GM12878 (cell line): ENCODE data around the gene CANX. TPM values are rescaled to one million over a fixed set of nuclear protein-coding genes. Genes with fewer than 3 reads are reported as not detected.

Experiments
- CBX3 ChIP-seq: fragments of 200-600 bp; sonication (generic); IDR thresholded peaks from 2 replicates; pipeline ENCODE4 v1.6.1; 2016; ENCODE audit warnings: low read depth, borderline replicate concordance
- CHD1 ChIP-seq: IDR thresholded peaks from 2 replicates; pipeline ENCODE4 v1.6.1; 2012; ENCODE audit warnings: low read depth, low read length, improper control_type of control experiment
- CREB1 ChIP-seq: IDR thresholded peaks from 2 replicates; pipeline ENCODE4 v1.6.1; 2012; ENCODE audit warnings: low read depth, mild to moderate bottlenecking, inconsistent platforms
- EGR1 ChIP-seq, 2 experiments: IDR thresholded peaks; 1 replicate in 1 of 2; 2 replicates in 1 of 2; pipeline ENCODE4 v1.6.1; 2011 to 2012; ENCODE audit warnings: low read depth in 2 of 2, low read length in 2 of 2, borderline replicate concordance in 1 of 2, mild to moderate bottlenecking in 1 of 2, moderate library complexity in 1 of 2
- FOXK2 ChIP-seq: fragments of 450-650 bp; IDR thresholded peaks from 2 replicates; pipeline ENCODE4 v1.6.1; 2017; ENCODE audit warnings: mild to moderate bottlenecking, moderate library complexity
- HCFC1 ChIP-seq: fragments of 150-350 bp; IDR thresholded peaks from 2 replicates; pipeline ENCODE4 v1.6.1; 2014; ENCODE audit warnings: low read length
- HDAC6 ChIP-seq: fragments of 200-600 bp; sonication (generic); IDR thresholded peaks from one replicate; pipeline ENCODE4 v1.8.0; 2017; ENCODE audit warnings: antibody characterized with exemption; ENCODE audit not compliant: unreplicated experiment
- KAT2A ChIP-seq: conservative IDR thresholded peaks from 2 replicates; pipeline ENCODE4 v1.6.1; 2011; ENCODE audit warnings: low read depth, low read length; ENCODE audit not compliant: control insufficient read depth
- LARP7 ChIP-seq: fragments of 450-650 bp; IDR thresholded peaks from 2 replicates; pipeline ENCODE4 v1.6.1; 2017; ENCODE audit warnings: mild to moderate bottlenecking
- MXI1 ChIP-seq: fragments of 150-350 bp; IDR thresholded peaks from 2 replicates; pipeline ENCODE4 v1.6.1; 2011; ENCODE audit warnings: low read depth, mild to moderate bottlenecking, inconsistent platforms, low read length, improper control_type of control experiment
- NFYB ChIP-seq: IDR thresholded peaks from 2 replicates; pipeline ENCODE4 v1.6.1; 2011; ENCODE audit warnings: low read depth, mild to moderate bottlenecking, low read length, improper control_type of control experiment, moderate library complexity; ENCODE audit not compliant: insufficient read depth
- NKRF ChIP-seq: fragments of 450-650 bp; conservative IDR thresholded peaks from 2 replicates; pipeline ENCODE4 v1.6.1; 2017; ENCODE audit warnings: mild to moderate bottlenecking, moderate library complexity
- POLR2A ChIP-seq: IDR thresholded peaks from 2 replicates; pipeline ENCODE4 v1.6.1; 2011; ENCODE audit warnings: low read depth, mild to moderate bottlenecking, low read length
- RB1 ChIP-seq: fragments of 450-650 bp; formaldehyde crosslinking; IDR thresholded peaks from 2 replicates; pipeline ENCODE4 v1.6.1; 2017; ENCODE audit warnings: mild to moderate bottlenecking, borderline replicate concordance
- RCOR1 ChIP-seq: conservative IDR thresholded peaks from 2 replicates; pipeline ENCODE4 v1.6.1; 2012; ENCODE audit warnings: low read depth, low read length, improper control_type of control experiment
- SKIL ChIP-seq: fragments of 450-650 bp; IDR thresholded peaks from 2 replicates; pipeline ENCODE4 v1.6.1; 2017; ENCODE audit warnings: mild to moderate bottlenecking, low read depth, inconsistent platforms; ENCODE audit not compliant: poor library complexity, severe bottlenecking
- SMARCA5 ChIP-seq: fragments of 450-650 bp; IDR thresholded peaks from 2 replicates; pipeline ENCODE4 v1.6.1; 2017; ENCODE audit warnings: mild to moderate bottlenecking
- SP1 ChIP-seq: IDR thresholded peaks from one replicate; pipeline ENCODE4 v1.6.1; 2011; ENCODE audit warnings: low read depth, low read length
- TAF1 ChIP-seq: IDR thresholded peaks from 2 replicates; pipeline ENCODE4 v1.6.1; 2011; ENCODE audit warnings: mild to moderate bottlenecking, low read depth, low read length, borderline replicate concordance
- TBL1XR1 ChIP-seq: IDR thresholded peaks from 2 replicates; pipeline ENCODE4 v1.6.1; 2012; ENCODE audit warnings: low read depth, low read length, improper control_type of control experiment
- WRNIP1 ChIP-seq: IDR thresholded peaks from 2 replicates; pipeline ENCODE4 v1.6.1; 2011; ENCODE audit warnings: low read depth, low read length, improper control_type of control experiment, borderline replicate concordance
- ZNF207 ChIP-seq: fragments of 450-650 bp; IDR thresholded peaks from 2 replicates; pipeline ENCODE4 v1.6.1; 2014; ENCODE audit warnings: antibody characterized with exemption, mild to moderate bottlenecking, borderline replicate concordance
- ZNF217 ChIP-seq: fragments of 450-650 bp; IDR thresholded peaks from 2 replicates; pipeline ENCODE4 v1.6.1; 2017; ENCODE audit warnings: antibody characterized with exemption, mild to moderate bottlenecking
- ZSCAN29 ChIP-seq: fragments of 450-650 bp; IDR thresholded peaks from 2 replicates; pipeline ENCODE4 v1.6.1; 2017; ENCODE audit warnings: mild to moderate bottlenecking, moderate library complexity
- polyA plus RNA-seq, 11 experiments: library from polyadenylated mRNA; depleted of rRNA in 4 of 11; unstranded in 6 of 11; stranded (reverse) in 5 of 11; fragments of >200 nt; fragmentation: Nextera tagmentation in 4 of 11; fragmentation: Illumina TruSeq in 1 of 11; extraction: Ambion mirVana in 4 of 11; extraction: Trizol in 1 of 11; gene quantifications; 1 replicate in 1 of 11; 2 replicates in 10 of 11; pipeline versions ENCODE4 v1.2.1 to v1.2.3, GENCODE V29; 2011 to 2016; ENCODE audit warnings: inconsistent platforms in 2 of 11, missing spikeins in 2 of 11, low read depth in 1 of 11
- total RNA-seq, 4 experiments: library from RNA; depleted of rRNA in 3 of 4; stranded (reverse); fragments of >200 nt in 3 of 4; fragmentation: Illumina TruSeq in 1 of 4; extraction: Trizol in 1 of 4; gene quantifications; 2 replicates each; pipeline versions ENCODE4 v1.2.1 to v1.2.3, GENCODE V29; 2013 to 2021
- TF ChIP-seq, protein P1 (sequence below): IDR thresholded peaks from 2 replicates; pipeline ENCODE4 v1.6.1; 2012; ENCODE audit warnings: low read depth, low read length, improper control_type of control experiment
- TF ChIP-seq, protein P2 (sequence below): fragments of 450-650 bp; formaldehyde crosslinking; IDR thresholded peaks from 2 replicates; pipeline ENCODE4 v1.4.0; 2022; ENCODE audit warnings: mild to moderate bottlenecking, moderate library complexity

CANX gene
- total and polyA plus RNA-seq, 10 of the 15 experiments (the other 5 are each of a cell fraction or from before 2014, with no cell fraction given), result 78.2 to 602 (median 412) TPM

DNA sequence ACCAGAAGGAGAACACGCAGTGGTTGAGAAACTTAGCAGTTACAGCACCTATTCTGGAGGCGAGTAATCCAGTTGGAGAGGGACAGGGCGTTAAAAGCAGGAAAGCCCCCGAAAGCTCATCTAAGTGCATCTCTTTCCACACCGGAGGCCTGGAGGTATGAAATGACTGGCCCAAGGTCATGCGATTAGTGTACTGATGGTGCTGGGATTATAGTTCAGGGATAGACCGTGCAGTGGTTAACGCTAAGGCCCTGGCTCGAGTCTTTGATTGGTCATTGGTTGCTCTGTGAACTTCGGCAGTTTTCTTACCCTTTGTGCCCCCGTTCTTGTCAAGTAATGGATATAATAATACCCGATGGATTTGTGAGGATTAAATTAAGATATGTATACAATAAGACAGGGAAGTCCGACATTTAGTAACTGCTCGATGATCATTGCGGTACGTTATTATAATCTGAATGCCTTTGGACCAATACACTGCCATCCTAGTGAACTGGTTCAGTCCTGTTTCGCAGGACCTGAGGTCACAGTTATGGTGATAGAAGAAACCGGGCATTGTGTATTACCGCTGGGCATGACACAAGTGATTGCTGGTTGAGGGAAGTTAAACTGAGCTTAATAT is 960 bp downstream of the CANX start (continued):
- TF ChIP-seq KAT2A (no peak), NFYB (peak; percentile 82), MXI1 (no peak), HCFC1 (no peak), HDAC6 (no peak), RCOR1 (no peak), TAF1 (0 out of 2 replicates have a peak, but pooled peaks have one; percentile 28), EGR1 (IDR thresholded peaks at IDR 0.05; ENCODE audit: borderline replicate concordance in 1 of 2, low read depth in 2 of 2, low read length in 2 of 2) (no peak), POLR2A (peak; percentile 61; the same call in 1 of the 2 replicates), NKRF (no peak), ZSCAN29 (no peak), LARP7 (no peak), ZNF207 (no peak), ZNF217 (no peak), WRNIP1 (no peak), SKIL (no peak), RB1 (no peak), SMARCA5 (no peak), FOXK2 (no peak), CHD1 (no peak), TBL1XR1 (no peak), CBX3 (no peak), CREB1 (0 out of 2 replicates have a peak, but pooled peaks have one; percentile 6), SP1 (no peak)
- TF ChIP-seq, protein P1, sequence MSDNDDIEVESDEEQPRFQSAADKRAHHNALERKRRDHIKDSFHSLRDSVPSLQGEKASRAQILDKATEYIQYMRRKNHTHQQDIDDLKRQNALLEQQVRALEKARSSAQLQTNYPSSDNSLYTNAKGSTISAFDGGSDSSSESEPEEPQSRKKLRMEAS, result no peak
- TF ChIP-seq, protein P2, sequence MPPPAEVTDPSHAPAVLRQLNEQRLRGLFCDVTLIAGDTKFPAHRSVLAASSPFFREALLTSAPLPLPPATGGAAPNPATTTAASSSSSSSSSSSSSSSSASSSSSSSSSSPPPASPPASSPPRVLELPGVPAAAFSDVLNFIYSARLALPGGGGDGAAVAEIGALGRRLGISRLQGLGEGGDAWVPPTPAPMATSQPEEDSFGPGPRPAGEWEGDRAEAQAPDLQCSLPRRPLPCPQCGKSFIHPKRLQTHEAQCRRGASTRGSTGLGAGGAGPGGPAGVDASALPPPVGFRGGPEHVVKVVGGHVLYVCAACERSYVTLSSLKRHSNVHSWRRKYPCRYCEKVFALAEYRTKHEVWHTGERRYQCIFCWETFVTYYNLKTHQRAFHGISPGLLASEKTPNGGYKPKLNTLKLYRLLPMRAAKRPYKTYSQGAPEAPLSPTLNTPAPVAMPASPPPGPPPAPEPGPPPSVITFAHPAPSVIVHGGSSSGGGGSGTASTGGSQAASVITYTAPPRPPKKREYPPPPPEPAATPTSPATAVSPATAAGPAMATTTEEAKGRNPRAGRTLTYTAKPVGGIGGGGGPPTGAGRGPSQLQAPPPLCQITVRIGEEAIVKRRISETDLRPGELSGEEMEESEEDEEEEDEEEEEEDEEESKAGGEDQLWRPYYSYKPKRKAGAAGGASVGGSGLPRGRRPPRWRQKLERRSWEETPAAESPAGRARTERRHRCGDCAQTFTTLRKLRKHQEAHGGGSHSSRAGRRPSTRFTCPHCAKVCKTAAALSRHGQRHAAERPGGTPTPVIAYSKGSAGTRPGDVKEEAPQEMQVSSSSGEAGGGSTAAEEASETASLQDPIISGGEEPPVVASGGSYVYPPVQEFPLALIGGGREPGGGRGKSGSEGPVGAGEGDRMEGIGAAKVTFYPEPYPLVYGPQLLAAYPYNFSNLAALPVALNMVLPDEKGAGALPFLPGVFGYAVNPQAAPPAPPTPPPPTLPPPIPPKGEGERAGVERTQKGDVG, result no peak
